HEK293T (cell line): ENCODE measurements around the gene KCNQ2.
A peak's percentile ranks its signal among the peaks of the same experiment; 100 is the strongest.

Experiments used
- CTCF ChIA-PET: fragments of 350-600 bp; formaldehyde crosslinking; extraction: SDS; loops from one replicate; lab custom pipeline; 2021; ENCODE audit warnings: antibody characterized with exemption, inconsistent platforms; lab: Yijun Ruan, JAX
- POLR2A ChIA-PET: fragments of 350-600 bp; formaldehyde crosslinking; extraction: SDS; loops from one replicate; lab custom pipeline; 2020; ENCODE audit warnings: antibody characterized with exemption, inconsistent platforms; lab: Yijun Ruan, JAX
- DNase-seq: peaks from one replicate; pipeline ENCODE4 v3.0.0; 2012; ENCODE audit warnings: mixed read lengths; ENCODE audit errors: extremely low spot score
- ARNT ChIP-seq: fragments of 450-650 bp; IDR thresholded peaks from 2 replicates; pipeline ENCODE4 v1.6.1; 2017; ENCODE audit warnings: mild to moderate bottlenecking
- BHLHE40 ChIP-seq: fragments of 450-650 bp; IDR thresholded peaks from 2 replicates; pipeline ENCODE4 v1.6.1; 2016; ENCODE audit warnings: mild to moderate bottlenecking, moderate library complexity, borderline replicate concordance
- CTBP1 ChIP-seq: fragments of 450-650 bp; IDR thresholded peaks from 2 replicates; pipeline ENCODE4 v1.6.1; 2016; ENCODE audit warnings: borderline replicate concordance
- ELF4 ChIP-seq: fragments of 450-650 bp; IDR thresholded peaks from 2 replicates; pipeline ENCODE4 v1.6.1; 2017; ENCODE audit warnings: antibody characterized with exemption
- FOXA1 ChIP-seq: fragments of 450-650 bp; IDR thresholded peaks from 2 replicates; pipeline ENCODE4 v1.6.1; 2016; ENCODE audit warnings: mild to moderate bottlenecking
- FOXK2 ChIP-seq: fragments of 450-650 bp; IDR thresholded peaks from 2 replicates; pipeline ENCODE4 v1.6.1; 2016; ENCODE audit warnings: mild to moderate bottlenecking
- FOXM1 ChIP-seq: fragments of 450-650 bp; IDR thresholded peaks from 2 replicates; pipeline ENCODE4 v1.6.1; 2017; ENCODE audit warnings: mild to moderate bottlenecking, borderline replicate concordance
- HDGF ChIP-seq: fragments of 450-650 bp; IDR thresholded peaks from 2 replicates; pipeline ENCODE4 v1.6.1; 2017; ENCODE audit warnings: antibody characterized with exemption, borderline replicate concordance
- L3MBTL2 ChIP-seq: fragments of 450-650 bp; conservative IDR thresholded peaks from 2 replicates; pipeline ENCODE4 v1.6.1; 2016; ENCODE audit warnings: mild to moderate bottlenecking
- LEF1 ChIP-seq: fragments of 450-650 bp; IDR thresholded peaks from 2 replicates; pipeline ENCODE4 v1.6.1; 2017; ENCODE audit warnings: mild to moderate bottlenecking, borderline replicate concordance
- NFRKB ChIP-seq: fragments of 450-650 bp; IDR thresholded peaks from 2 replicates; pipeline ENCODE4 v1.6.1; 2016; ENCODE audit warnings: mild to moderate bottlenecking, moderate library complexity
- SP1 ChIP-seq: fragments of 450-650 bp; IDR thresholded peaks from 2 replicates; pipeline ENCODE4 v1.6.1; 2017
- SUZ12 ChIP-seq: fragments of 450-650 bp; IDR thresholded peaks from 2 replicates; pipeline ENCODE4 v1.6.1; 2016; ENCODE audit warnings: mild to moderate bottlenecking
- TARDBP ChIP-seq: fragments of 450-650 bp; IDR thresholded peaks from 2 replicates; pipeline ENCODE4 v1.6.1; 2016
- ZNF384 ChIP-seq: fragments of 450-650 bp; IDR thresholded peaks from 2 replicates; pipeline ENCODE4 v1.6.1; 2016
- TF ChIP-seq, protein P1 (sequence below): fragments of 450-650 bp; IDR thresholded peaks from 2 replicates; pipeline ENCODE4 v1.6.1; 2016

KCNQ2 gene

DNA sequence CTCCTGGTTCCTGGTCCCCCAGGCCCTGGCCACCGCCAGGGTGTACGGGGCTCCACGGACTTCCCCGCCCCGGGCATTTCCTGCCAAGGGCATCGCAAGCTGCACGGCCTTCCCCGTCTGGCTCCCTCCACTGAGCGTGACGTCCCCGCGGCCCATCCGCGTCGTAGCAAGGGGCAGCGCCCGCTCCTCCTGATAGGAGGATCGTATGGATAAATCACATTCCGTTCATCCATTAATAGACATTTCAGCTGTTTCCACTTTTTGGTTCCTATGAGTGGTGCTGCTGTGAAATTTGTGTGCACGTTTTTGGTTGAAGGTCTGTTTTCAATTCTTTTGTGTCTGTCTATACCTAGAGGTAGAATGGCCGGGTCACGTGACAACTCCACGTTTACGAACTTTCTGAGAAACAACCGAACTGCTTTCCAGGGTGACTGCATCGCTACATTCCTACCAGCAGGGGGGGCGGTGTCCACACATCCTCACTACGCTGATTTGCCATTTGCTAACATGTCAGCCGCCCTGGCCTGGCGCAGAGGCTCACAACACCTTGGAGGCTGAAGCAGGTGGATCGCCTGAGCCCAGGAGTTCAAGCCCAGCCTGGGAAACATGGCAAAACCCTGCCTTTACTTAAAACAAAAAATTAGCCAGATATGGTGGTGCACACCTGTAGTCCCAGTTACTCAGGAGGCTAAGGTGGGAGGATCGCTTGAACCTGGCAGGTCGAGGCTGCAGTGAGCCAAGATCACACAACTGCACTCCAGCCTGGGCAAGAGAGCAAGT lies 37.7 kb downstream of the KCNQ2 start:
- ChIA-PET POLR2A (no interaction called here), CTCF (interaction anchor here (0.7 kb wide), 1 partner anchor 11 kb away, joined by 3 read pairs; no protein-coding TSS in a partner anchor)
- peak; percentile 86 for DNase-seq
- TF ChIP-seq HDGF (no peak; the same call in 1 of the 2 replicates), CTBP1 (0 out of 2 replicates have a peak, but pooled peaks have one; percentile 26), FOXM1 (no peak)
- TF ChIP-seq, protein P1, sequence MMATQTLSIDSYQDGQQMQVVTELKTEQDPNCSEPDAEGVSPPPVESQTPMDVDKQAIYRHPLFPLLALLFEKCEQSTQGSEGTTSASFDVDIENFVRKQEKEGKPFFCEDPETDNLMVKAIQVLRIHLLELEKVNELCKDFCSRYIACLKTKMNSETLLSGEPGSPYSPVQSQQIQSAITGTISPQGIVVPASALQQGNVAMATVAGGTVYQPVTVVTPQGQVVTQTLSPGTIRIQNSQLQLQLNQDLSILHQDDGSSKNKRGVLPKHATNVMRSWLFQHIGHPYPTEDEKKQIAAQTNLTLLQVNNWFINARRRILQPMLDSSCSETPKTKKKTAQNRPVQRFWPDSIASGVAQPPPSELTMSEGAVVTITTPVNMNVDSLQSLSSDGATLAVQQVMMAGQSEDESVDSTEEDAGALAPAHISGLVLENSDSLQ = peak; percentile 22; the same call in 1 of the 2 replicates

DNA sequence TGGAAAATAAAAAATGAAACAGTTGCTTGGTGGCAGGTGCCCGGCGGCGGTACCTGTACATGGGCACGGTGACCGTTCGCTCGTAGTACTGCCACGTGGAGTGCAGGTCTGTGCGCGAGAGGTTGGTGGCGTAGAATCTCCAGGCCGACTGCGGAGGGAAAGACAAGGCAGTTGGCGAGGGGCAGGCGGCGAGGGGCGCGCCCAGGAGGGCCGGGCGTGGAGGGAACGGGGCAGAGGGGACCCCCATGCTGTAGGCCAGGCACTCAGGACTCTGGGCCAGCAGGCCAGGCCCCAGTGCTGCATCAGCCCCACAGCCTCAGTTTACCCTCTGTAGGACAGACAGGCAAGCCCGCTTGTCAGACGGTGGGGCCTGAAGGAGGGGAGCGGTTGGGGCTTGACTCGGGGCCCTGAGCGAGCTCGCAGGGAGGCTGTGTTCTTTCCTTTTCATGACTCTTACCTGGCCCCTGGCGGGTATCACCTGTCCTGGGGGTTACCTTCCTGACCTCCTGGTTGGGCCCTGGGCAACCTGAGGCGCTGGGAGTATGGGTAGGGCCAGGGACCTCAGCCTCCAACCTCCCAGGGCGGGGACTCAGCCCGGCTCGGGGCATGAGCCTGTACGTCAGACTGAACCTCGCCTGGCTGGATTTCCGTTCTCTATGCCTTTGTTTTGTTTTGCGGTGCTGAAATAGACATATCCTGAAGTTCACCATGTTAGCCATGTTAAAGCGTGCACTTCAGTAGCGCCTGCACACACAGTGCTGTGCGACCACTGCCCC lies 38.5 kb downstream of the KCNQ2 start:
- CTCF ChIA-PET = interaction anchor here (0.7 kb wide), 2 partner anchors 12 to 107 kb away, joined by 3 read pairs; no protein-coding TSS in a partner anchor
- POLR2A ChIA-PET = no interaction called here
- DNase-seq = no peak
- TF ChIP-seq FOXM1 = no peak
- TF ChIP-seq L3MBTL2 = no peak
- no peak for TF ChIP-seq ARNT
- no peak for TF ChIP-seq NFRKB
- TF ChIP-seq SUZ12 = no peak
- no peak for TF ChIP-seq SP1
- no peak for TF ChIP-seq LEF1
- TF ChIP-seq, protein P1 = no peak
- no peak for TF ChIP-seq BHLHE40
- TF ChIP-seq CTBP1 = no peak
- no peak for TF ChIP-seq FOXK2
- no peak for TF ChIP-seq ZNF384
- TF ChIP-seq HDGF = no peak
- TF ChIP-seq FOXA1 = no peak
- no peak for TF ChIP-seq ELF4
- no peak for TF ChIP-seq TARDBP

DNA sequence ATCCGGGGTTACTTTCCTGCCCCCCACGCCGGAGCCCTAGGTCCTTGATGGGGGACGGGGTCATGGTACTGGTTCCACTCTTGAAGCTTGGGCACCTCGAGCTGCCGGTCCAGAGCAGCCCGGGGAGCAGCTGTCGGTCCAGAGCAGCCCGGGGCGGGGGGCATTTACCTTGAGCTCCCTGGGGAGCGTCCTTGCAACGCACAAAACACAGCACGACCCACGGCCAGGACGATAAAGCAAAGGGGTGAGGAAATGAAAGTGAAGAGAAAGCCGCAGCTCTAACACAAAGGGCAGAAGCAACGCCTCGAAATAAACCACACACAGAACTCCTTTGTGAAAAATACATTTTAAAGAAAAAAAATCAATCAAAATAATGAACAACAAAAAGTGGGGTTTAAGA lies 39.1 kb downstream of the KCNQ2 start:
- no peak for DNase-seq
- POLR2A ChIA-PET = no interaction called here

DNA sequence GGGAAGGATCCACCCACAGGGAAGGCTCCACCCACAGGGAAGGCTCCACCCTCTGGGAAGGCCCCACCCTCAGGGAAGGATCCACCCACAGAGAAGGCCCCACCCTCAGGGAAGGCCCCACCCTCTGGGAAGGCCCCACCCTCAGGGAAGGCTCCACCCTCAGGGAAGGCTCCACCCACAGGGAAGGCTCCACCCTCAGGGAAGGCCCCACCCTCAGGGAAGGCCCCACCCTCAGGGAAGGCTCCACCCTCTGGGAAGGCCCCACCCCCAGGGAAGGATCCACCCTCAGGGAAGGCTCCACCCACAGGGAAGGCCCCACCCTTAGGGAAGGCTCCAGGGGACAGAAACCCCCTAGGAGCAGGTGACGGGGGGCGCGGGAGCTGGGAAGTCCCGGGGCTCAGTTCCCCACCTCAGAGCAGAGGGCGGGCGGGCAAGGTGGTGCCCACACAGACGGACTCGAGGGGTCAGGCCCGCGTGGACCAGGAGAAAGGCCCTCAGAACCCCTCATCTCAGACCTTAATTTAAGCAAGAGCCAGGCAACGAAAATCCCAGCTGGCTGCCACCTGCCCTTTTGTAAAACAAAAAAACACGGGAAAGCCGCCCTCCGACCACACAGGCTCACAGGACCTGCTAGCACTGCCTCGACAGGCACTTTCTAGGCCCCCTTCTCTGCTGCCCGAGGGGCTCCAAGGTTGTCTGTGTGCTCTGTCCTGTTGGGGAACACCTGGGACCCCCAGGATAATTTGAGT lies 39.7 kb downstream of the KCNQ2 start:
- ChIA-PET CTCF (interaction anchor here (0.7 kb wide), 1 partner anchor 106 kb away, joined by 3 read pairs; no protein-coding TSS in a partner anchor), POLR2A (no interaction called here)
- TF ChIP-seq TARDBP = no peak
- TF ChIP-seq LEF1 = no peak
- no peak for TF ChIP-seq ARNT
- TF ChIP-seq, protein P1 = no peak
- no peak for TF ChIP-seq CTBP1
- no peak for TF ChIP-seq SP1
- no peak for TF ChIP-seq FOXA1
- TF ChIP-seq SUZ12 = no peak
- no peak for TF ChIP-seq ELF4
- TF ChIP-seq NFRKB = no peak
- no peak for TF ChIP-seq ZNF384
- no peak for TF ChIP-seq FOXM1
- TF ChIP-seq BHLHE40 = no peak
- no peak for TF ChIP-seq HDGF
- TF ChIP-seq L3MBTL2 = no peak
- no peak for TF ChIP-seq FOXK2

More for the DNA sequence above, 39.1 kb downstream of the KCNQ2 start:
- CTCF ChIA-PET = interaction anchor here (0.7 kb wide), 1 partner anchor 106 kb away, joined by 3 read pairs; no protein-coding TSS in a partner anchor
- TF ChIP-seq CTBP1 (no peak), FOXA1 (no peak), SUZ12 (no peak), HDGF (no peak), FOXK2 (no peak), SP1 (no peak), LEF1 (no peak), TARDBP (no peak)

DNA sequence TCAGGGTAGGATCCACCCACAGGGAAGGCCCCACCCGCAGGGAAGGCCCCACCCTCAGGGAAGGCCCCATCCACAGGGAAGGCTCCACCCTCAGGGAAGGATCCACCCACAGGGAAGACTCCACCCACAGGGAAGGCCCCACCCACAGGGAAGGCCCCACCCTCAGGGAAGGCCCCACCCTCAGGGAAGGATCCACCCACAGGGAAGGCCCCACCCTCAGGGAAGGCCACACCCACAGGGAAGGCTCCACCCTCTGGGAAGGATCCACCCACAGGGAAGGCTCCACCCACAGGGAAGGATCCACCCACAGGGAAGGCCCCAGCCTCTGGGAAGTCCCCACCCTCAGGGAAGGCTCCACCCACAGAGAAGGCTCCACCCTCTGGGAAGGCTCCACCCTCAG lies 40.5 kb downstream of the KCNQ2 start:
- DNase-seq = no peak
- ChIA-PET POLR2A (no interaction called here), CTCF (no interaction called here)
- no peak for TF ChIP-seq CTBP1
- TF ChIP-seq FOXK2 = no peak
- no peak for TF ChIP-seq ARNT
- no peak for TF ChIP-seq SP1
- TF ChIP-seq HDGF = no peak
- TF ChIP-seq FOXA1 = no peak
- TF ChIP-seq ZNF384 = no peak
- TF ChIP-seq TARDBP = no peak
- no peak for TF ChIP-seq FOXM1
- TF ChIP-seq BHLHE40 = no peak
- no peak for TF ChIP-seq ELF4
- no peak for TF ChIP-seq SUZ12
- no peak for TF ChIP-seq L3MBTL2
- TF ChIP-seq NFRKB = no peak
- no peak for TF ChIP-seq LEF1

More for the DNA sequence above, 39.7 kb downstream of the KCNQ2 start:
- peak; percentile 34 for DNase-seq
